ENCODE results near the gene RBMS1. TPM values are rescaled to one million over a fixed set of nuclear protein-coding genes. Genes with fewer than 3 reads are reported as not detected.

Gene RBMS1
- polyA plus RNA-seq, 3 donors = 114 to 148 (median 141) TPM

GRCh38 chr2:160279813-160280465, 213.7 kb downstream of the RBMS1 start:
- DNase-seq = no peak

- DNase-seq = no peak
Measured at GRCh38 chr2:160278879-160279177, 214.8 kb downstream of the RBMS1 start.

- DNase-seq = no peak
Measured at GRCh38 chr2:160278101-160278878, 215.3 kb downstream of the RBMS1 start.

- no peak for DNase-seq
Measured at GRCh38 chr2:160277151-160277550, 216.5 kb downstream of the RBMS1 start.

- no peak for DNase-seq
Measured at GRCh38 chr2:160275656-160276055, 218.0 kb downstream of the RBMS1 start.

- no peak for DNase-seq
Measured at GRCh38 chr2:160271171-160272086, 222.2 kb downstream of the RBMS1 start.

- no peak for DNase-seq
Measured at GRCh38 chr2:160270571-160271113, 223.0 kb downstream of the RBMS1 start.

- DNase-seq = peak; percentile 92
Measured at GRCh38 chr2:160269803-160270570, 223.6 kb downstream of the RBMS1 start.

- DNase-seq = no peak
Measured at GRCh38 chr2:160269365-160269764, 224.2 kb downstream of the RBMS1 start.

- no peak for DNase-seq
Measured at GRCh38 chr2:160268151-160268781, 225.3 kb downstream of the RBMS1 start.

GRCh38 chr2:160267692-160268091, 225.9 kb downstream of the RBMS1 start:
- DNase-seq = no peak

- no peak for DNase-seq
Measured at GRCh38 chr2:160267022-160267421, 226.6 kb downstream of the RBMS1 start.

- DNase-seq = no peak
Measured at GRCh38 chr2:160266037-160266551, 227.5 kb downstream of the RBMS1 start.

GRCh38 chr2:160264308-160264707, 229.3 kb downstream of the RBMS1 start:
- no peak for DNase-seq

- no peak for DNase-seq
Measured at GRCh38 chr2:160261732-160262131, 231.9 kb downstream of the RBMS1 start.

- DNase-seq = no peak
Measured at GRCh38 chr2:160258492-160258805, 235.2 kb downstream of the RBMS1 start.

- no peak for DNase-seq
Measured at GRCh38 chr2:160257743-160258491, 235.7 kb downstream of the RBMS1 start.

GRCh38 chr2:160257041-160257742, 236.4 kb downstream of the RBMS1 start:
- DNase-seq = no peak

GRCh38 chr2:160256507-160256906, 237.1 kb downstream of the RBMS1 start:
- DNase-seq = no peak

GRCh38 chr2:160255408-160255807, 238.2 kb downstream of the RBMS1 start:
- DNase-seq = no peak

All from renal pelvis (tissue), 4 donors.